ENCODE measurements around the gene CHD5.

Gene CHD5

DNA sequence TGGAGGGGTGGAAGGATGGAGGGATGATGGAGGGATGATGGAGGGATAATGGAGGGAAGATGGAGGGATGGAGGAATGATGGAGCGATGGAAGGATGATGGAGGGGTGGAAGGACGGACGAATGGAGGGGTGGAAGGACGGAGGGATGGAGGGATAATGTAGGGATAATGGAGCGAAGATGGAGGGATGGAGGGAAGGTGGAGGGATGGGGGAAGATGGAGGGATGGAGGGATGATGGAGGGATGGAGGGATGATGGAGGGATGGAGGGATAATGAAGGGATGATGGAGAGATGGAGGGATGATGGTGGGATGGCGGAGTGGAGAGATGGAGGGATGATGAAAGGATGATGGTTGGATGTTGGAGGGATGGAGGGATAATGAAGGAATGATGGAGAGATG lies 73.1 kb downstream of the CHD5 start:
- DNase-seq (no peak), ATAC-seq (ENCODE audit: insufficient read depth, low read depth) (no peak)
- Histone ChIP-seq H3K4me2 (ENCODE audit: insufficient read depth, low read length) (no peak overlapping the region), H3K36me3 (ENCODE audit: insufficient read depth, low read length) (no peaks in the 10 kb centered on the region), H2AFZ (ENCODE audit: low read depth, low read length) (no peak overlapping the region), H3K4me3 (ENCODE audit: low read depth in 1 of 2, low read length in 2 of 2) (no peak overlapping the region), H3K9ac (ENCODE audit: low read depth, low read length) (no peak overlapping the region), H3K27me3 (ENCODE audit: insufficient read depth, low read length, poor library complexity) (no peaks in the 10 kb centered on the region), H3K27ac (ENCODE audit: low read length) (no peak overlapping the region), H3K79me2 (ENCODE audit: insufficient read depth, low read length) (no peaks in the 10 kb centered on the region), H4K20me1 (ENCODE audit: insufficient read depth, low read length) (peaks cover 10% of the 10 kb centered on the region; the same call in 1 of the 2 replicates), H3K4me1 (ENCODE audit: insufficient read depth, low read length) (no peaks in the 10 kb centered on the region), H3K9me3 (ENCODE audit: insufficient read depth, low read length, severe bottlenecking) (no peaks in the 10 kb centered on the region)
- no peak for TF ChIP-seq EZH2 (IDR thresholded peaks at IDR 0.05; ENCODE audit: borderline replicate concordance, low read depth, low read length, severe bottlenecking)
- TF ChIP-seq, protein P1, sequence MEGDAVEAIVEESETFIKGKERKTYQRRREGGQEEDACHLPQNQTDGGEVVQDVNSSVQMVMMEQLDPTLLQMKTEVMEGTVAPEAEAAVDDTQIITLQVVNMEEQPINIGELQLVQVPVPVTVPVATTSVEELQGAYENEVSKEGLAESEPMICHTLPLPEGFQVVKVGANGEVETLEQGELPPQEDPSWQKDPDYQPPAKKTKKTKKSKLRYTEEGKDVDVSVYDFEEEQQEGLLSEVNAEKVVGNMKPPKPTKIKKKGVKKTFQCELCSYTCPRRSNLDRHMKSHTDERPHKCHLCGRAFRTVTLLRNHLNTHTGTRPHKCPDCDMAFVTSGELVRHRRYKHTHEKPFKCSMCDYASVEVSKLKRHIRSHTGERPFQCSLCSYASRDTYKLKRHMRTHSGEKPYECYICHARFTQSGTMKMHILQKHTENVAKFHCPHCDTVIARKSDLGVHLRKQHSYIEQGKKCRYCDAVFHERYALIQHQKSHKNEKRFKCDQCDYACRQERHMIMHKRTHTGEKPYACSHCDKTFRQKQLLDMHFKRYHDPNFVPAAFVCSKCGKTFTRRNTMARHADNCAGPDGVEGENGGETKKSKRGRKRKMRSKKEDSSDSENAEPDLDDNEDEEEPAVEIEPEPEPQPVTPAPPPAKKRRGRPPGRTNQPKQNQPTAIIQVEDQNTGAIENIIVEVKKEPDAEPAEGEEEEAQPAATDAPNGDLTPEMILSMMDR (IDR thresholded peaks at IDR 0.05; ENCODE audit: borderline replicate concordance, extremely low read depth, low read length, poor library complexity, severe bottlenecking): no peak

DNA sequence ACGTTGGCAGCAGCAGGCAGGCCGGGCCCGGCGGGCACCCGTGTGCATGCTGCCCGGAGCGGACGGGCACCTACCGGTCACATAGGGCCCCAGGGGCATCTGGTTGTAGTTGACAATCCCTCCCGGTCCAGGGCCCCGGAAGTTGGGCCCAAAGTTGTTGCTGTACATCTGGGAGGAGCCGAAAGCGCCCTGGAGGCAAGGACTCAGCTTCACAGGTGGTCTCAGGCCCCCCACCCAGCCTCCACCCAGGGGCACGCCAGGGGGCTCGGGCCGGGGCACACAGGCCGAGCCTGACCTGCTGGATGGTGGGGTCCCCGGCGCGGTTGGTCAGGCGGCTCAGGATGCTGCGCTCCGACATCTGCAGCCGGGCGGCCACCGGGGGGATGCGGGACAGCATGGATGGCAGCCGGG lies 73.8 kb downstream of the CHD5 start:
- H3K36me3 ChIP-seq (ENCODE audit: insufficient read depth, low read length): no peaks in the 10 kb centered on the region
- H3K27me3 ChIP-seq (ENCODE audit: insufficient read depth, low read length, poor library complexity): no peaks in the 10 kb centered on the region
- H3K79me2 ChIP-seq (ENCODE audit: insufficient read depth, low read length): no peaks in the 10 kb centered on the region
- no peaks in the 10 kb centered on the region for H3K4me1 ChIP-seq (ENCODE audit: insufficient read depth, low read length)
- H3K9ac ChIP-seq (ENCODE audit: low read depth, low read length): no peak overlapping the region
- no peak overlapping the region for H3K4me2 ChIP-seq (ENCODE audit: insufficient read depth, low read length)
- H2AFZ ChIP-seq (ENCODE audit: low read depth, low read length): no peak overlapping the region
- DNase-seq (no peak), ATAC-seq (ENCODE audit: insufficient read depth, low read depth) (no peak)
- H4K20me1 ChIP-seq (ENCODE audit: insufficient read depth, low read length): peaks cover 10% of the 10 kb centered on the region; the same call in 1 of the 2 replicates
- no peak overlapping the region for H3K4me3 ChIP-seq (ENCODE audit: low read depth in 1 of 2, low read length in 2 of 2)
- no peaks in the 10 kb centered on the region for H3K9me3 ChIP-seq (ENCODE audit: insufficient read depth, low read length, severe bottlenecking)
- TF ChIP-seq, protein P1 (IDR thresholded peaks at IDR 0.05; ENCODE audit: borderline replicate concordance, extremely low read depth, low read length, poor library complexity, severe bottlenecking): no peak
- TF ChIP-seq EZH2 (IDR thresholded peaks at IDR 0.05; ENCODE audit: borderline replicate concordance, low read depth, low read length, severe bottlenecking): no peak
- H3K27ac ChIP-seq (ENCODE audit: low read length): no peak overlapping the region

DNA sequence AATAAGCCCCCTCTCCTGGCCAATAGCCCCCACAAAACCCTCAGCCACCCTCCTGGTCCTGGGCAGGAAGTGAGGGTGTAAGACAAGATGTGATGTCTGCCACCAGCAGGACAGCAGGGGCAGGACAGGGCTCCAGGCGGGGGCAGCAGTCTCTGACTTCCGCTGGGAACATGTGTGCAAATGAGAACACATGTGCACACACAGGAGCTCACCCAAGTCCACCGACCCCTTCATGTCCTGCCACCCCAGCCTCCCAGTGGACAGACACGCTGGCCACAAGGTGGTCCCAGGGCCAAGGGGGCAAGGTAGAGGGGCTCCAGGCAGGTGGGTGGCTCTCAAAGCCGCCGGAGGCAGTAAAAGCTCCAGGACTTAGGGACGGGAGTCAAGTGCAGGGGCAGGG lies 74.4 kb downstream of the CHD5 start:
- DNase-seq: no peak
- Histone ChIP-seq H2AFZ (ENCODE audit: low read depth, low read length) (no peak overlapping the region), H3K79me2 (ENCODE audit: insufficient read depth, low read length) (no peaks in the 10 kb centered on the region), H3K9ac (ENCODE audit: low read depth, low read length) (no peak overlapping the region), H3K27me3 (ENCODE audit: insufficient read depth, low read length, poor library complexity) (no peaks in the 10 kb centered on the region), H3K4me3 (ENCODE audit: low read depth in 1 of 2, low read length in 2 of 2) (no peak overlapping the region), H3K4me2 (ENCODE audit: insufficient read depth, low read length) (no peak overlapping the region), H3K36me3 (ENCODE audit: insufficient read depth, low read length) (no peaks in the 10 kb centered on the region), H3K9me3 (ENCODE audit: insufficient read depth, low read length, severe bottlenecking) (no peaks in the 10 kb centered on the region), H4K20me1 (ENCODE audit: insufficient read depth, low read length) (peaks cover 10% of the 10 kb centered on the region; the same call in 1 of the 2 replicates), H3K27ac (ENCODE audit: low read length) (no peak overlapping the region), H3K4me1 (ENCODE audit: insufficient read depth, low read length) (no peaks in the 10 kb centered on the region)
- TF ChIP-seq, protein P1 (IDR thresholded peaks at IDR 0.05; ENCODE audit: borderline replicate concordance, extremely low read depth, low read length, poor library complexity, severe bottlenecking): peak; percentile 30
- TF ChIP-seq EZH2 (IDR thresholded peaks at IDR 0.05; ENCODE audit: borderline replicate concordance, low read depth, low read length, severe bottlenecking): no peak
- ATAC-seq (ENCODE audit: insufficient read depth, low read depth): no peak

DNA sequence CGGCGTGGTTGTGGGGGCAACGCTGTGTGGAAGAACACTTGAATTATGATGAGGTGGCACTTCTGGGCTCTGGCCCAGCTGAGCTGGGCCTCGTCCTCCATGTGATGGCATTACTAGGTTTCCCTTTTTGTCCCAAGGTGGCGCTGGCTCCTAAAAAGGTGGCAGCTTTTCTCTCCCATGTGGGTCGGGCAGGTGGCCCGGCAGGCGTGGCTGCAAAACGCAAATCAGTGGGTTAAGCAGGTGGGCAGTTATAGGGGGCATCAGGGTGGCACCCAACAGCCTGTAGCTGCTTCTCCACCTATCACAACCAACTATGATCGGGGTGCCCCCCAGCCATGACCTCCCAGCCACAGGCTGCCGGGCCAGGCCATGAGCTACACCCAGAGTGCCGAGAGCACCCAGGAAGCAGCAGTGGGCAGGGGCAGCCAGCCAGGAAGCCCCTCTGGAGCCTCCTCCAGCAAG lies 74.9 kb downstream of the CHD5 start:
- Histone ChIP-seq H3K79me2 (ENCODE audit: insufficient read depth, low read length) (no peaks in the 10 kb centered on the region), H3K36me3 (ENCODE audit: insufficient read depth, low read length) (no peaks in the 10 kb centered on the region), H3K4me1 (ENCODE audit: insufficient read depth, low read length) (no peaks in the 10 kb centered on the region), H2AFZ (ENCODE audit: low read depth, low read length) (no peak overlapping the region), H3K27me3 (ENCODE audit: insufficient read depth, low read length, poor library complexity) (no peaks in the 10 kb centered on the region), H3K27ac (ENCODE audit: low read length) (no peak overlapping the region), H3K4me3 (ENCODE audit: low read depth in 1 of 2, low read length in 2 of 2) (no peak overlapping the region), H4K20me1 (ENCODE audit: insufficient read depth, low read length) (peaks cover 10% of the 10 kb centered on the region; the same call in 1 of the 2 replicates), H3K9ac (ENCODE audit: low read depth, low read length) (no peak overlapping the region), H3K4me2 (ENCODE audit: insufficient read depth, low read length) (no peak overlapping the region), H3K9me3 (ENCODE audit: insufficient read depth, low read length, severe bottlenecking) (no peaks in the 10 kb centered on the region)
- ATAC-seq (ENCODE audit: insufficient read depth, low read depth) (no peak), DNase-seq (no peak)
- TF ChIP-seq EZH2 (IDR thresholded peaks at IDR 0.05; ENCODE audit: borderline replicate concordance, low read depth, low read length, severe bottlenecking): no peak
- TF ChIP-seq, protein P1 (IDR thresholded peaks at IDR 0.05; ENCODE audit: borderline replicate concordance, extremely low read depth, low read length, poor library complexity, severe bottlenecking): no peak

Data from DND-41 (cell line).